Measurements from ENCODE around the gene HAPLN2. TPM values are rescaled to one million over a fixed set of nuclear protein-coding genes. Genes with fewer than 3 reads are reported as not detected.
"Not testable (repeated sequence)": the region's sequence is repeated elsewhere in the genome, so short reads cannot be mapped to it uniquely, and the experiment has no call there.

Gene HAPLN2
- polyA plus RNA-seq, 1 donor, result 0.43 TPM

DNA sequence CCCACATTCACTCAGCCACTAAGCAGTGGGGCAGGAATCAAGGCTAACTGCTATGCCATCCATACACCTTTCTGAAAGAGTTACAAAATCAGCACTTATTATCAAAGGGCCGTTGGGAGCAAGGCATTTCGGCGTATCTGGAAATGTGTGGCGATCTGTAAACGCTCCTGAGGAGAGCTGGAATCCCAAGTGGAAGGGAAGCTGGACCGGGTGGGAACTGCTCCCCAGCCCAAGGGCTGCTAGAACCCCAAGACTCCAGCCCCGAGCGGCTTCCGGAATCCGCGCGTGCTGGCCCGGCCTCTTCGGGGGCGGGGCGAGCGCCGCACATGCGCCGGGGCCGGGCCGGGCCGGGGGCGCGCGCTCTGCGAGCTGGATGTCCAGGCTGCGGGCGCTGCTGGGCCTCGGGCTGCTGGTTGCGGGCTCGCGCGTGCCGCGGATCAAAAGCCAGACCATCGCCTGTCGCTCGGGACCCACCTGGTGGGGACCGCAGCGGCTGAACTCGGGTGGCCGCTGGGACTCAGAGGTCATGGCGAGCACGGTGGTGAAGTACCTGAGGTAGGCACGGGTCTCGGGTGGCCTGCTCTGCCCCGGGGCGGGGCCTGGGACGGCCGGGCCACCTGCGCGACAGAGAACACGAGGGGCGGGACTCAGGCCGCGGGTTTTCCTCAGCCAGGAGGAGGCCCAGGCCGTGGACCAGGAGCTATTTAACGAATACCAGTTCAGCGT lies 27.6 kb upstream of the HAPLN2 start, which contains the start of gene NAXE:
NAXE (plus strand) TSS at position 345 of the 726 bp plus-strand sequence; CDS start at position 374, 29 bp downstream.
- peak; percentile 25 for DNase-seq (ENCODE audit: low read depth)

DNA sequence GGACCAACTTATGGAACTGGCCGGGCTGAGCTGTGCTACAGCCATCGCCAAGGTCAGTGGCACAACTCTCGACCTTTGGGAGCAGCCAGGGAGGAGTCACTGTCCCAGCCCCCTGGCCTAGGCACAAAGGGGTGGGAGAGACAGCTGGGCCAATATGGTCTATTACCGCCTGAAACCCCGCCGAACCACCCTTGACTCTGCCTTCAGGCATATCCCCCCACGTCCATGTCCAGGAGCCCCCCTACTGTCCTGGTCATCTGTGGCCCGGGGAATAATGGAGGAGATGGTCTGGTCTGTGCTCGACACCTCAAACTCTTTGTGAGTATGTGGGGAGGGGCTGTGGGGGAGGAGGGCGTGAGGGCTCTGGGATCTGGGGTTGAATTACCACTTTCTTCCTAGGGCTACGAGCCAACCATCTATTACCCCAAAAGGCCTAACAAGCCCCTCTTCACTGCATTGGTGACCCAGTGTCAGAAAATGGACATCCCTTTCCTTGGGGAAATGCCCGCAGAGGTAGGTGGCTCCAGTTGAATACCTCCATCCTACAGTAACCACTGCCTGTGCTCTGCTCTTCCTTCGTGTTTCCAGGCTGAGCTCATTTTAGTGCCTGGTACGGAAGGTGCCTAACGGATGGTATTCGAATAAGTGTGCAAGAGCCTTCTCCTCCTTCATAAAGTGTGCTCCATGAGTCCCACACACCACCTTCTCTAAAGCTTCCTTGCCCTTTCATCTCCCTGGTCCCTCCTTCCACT lies 26.9 kb upstream of the HAPLN2 start:
- no peak for DNase-seq (ENCODE audit: low read depth)

DNA sequence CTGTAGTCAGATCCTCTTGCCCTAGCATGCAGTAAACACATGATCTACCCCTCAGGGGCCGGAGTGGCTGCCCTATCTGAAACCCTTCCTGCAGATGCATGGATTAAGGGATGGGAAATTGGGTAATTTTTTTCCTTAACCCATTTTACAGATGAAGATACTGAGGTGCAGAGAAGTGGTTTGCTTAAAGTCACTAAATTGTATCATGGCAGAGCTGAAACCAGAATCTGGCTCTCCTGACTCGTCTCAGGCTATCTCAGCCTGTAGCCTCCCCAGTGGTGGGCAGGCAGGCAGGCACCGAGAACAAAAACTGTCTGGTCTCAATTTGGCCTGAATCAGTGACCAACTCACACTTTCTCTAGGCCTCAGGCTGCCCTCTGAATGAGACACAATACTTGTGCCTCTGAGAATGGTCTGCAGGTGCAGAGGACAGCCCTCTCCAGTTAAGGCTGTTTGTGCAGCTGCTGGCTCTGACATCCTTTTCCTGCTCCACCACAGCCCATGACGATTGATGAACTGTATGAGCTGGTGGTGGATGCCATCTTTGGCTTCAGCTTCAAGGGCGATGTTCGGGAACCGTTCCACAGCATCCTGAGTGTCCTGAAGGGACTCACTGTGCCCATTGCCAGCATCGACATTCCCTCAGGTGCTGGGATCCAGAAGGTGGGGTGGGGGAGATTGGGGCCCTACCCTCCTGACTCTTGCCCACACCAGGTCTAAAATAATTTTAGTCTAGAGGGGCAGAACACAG lies 26.1 kb upstream of the HAPLN2 start:
- DNase-seq (ENCODE audit: low read depth), result no peak

DNA sequence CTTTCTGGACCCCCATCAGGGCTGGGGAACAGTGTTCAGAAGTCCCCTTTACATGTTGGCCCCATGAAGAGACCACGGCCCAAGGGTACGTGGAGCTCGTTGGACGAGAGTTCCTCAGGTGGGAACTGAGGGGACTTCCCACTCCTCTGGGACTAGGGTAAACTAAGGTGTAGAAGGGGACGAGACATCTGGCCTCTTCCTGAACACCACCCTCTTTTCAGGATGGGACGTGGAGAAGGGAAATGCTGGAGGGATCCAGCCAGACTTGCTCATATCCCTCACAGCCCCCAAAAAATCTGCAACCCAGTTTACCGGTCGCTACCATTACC lies 25.6 kb upstream of the HAPLN2 start:
- no peak for DNase-seq (ENCODE audit: low read depth)

DNA sequence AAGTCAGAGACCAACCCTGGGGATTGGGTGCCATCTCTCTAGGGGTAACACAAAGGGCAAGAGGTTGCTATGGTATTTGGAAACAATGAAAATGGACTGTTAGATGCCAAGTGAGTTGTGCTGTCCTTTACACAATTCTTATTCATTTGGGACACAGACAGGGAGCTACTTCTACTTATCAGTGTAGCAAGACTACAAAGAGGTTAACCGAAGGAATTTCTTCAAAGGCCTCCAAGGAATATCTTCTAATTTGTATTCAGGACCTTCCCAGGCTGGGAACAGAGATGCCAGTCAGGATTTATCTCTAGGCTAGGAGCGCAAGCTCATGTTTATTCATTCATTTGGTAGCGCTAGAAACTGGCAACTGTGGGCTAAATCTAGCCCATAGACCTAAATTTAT lies 25.0 kb upstream of the HAPLN2 start:
- no peak for DNase-seq (ENCODE audit: low read depth)

DNA sequence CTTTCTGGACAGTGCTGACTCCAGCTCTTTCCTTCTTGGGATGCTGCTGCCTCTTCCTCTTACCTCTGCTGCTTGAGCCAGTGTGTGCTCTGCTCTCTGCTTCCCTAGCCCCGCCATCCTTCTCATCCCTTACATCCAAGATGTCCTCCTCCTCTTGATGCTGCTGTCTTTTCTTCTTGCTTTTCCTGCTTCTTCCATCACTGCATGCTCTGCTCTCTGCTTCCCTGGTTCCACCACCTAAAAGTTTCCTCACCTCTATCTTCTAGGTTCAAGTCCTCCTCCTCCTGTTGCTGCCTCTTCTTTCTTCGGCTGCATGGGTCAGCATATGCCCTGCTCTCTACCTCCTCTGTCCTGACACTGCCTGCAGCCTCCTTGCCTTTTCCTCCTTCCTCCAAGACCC lies 24.2 kb upstream of the HAPLN2 start:
- DNase-seq (ENCODE audit: low read depth), result no peak

DNA sequence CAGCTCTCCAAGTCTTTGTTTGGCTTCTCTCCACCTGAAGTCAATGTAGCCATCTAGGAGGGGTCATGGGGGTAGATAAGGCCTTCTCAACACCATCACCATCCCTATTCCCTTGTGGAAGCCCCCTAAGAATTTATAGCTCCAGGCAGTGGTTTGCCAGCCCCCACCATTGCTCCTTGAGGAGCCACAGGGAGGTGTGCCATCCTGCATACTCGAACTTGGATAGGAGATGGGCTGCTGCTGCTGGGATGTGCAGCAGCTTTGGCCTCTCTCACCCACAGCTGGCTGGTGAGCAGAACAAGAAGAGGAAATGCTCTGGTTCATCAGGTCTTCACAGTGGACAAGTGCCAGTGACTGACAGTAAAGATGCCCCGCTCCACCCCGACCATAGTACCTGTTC lies 22.8 kb upstream of the HAPLN2 start:
- no peak for DNase-seq (ENCODE audit: low read depth)

DNA sequence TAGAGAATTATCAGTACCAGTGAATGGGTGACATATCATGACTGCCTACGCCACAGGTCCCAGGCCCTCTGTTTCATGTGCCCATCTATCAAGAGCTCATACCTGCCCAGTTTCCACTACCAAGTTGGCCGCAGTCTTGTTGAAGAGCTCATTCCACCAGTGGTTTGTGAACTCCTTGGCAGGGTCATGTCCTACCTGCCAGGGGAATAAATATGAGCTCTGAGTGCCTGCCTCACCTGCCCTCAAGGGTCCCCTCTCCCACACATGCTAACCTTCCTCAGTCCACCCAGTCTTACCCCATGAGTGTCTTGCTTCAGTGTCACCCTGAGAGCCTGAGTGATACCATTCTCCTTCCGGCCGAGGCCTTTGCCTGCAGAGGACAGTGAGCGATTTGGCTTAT lies 21.1 kb upstream of the HAPLN2 start:
- no peak for DNase-seq (ENCODE audit: low read depth)

DNA sequence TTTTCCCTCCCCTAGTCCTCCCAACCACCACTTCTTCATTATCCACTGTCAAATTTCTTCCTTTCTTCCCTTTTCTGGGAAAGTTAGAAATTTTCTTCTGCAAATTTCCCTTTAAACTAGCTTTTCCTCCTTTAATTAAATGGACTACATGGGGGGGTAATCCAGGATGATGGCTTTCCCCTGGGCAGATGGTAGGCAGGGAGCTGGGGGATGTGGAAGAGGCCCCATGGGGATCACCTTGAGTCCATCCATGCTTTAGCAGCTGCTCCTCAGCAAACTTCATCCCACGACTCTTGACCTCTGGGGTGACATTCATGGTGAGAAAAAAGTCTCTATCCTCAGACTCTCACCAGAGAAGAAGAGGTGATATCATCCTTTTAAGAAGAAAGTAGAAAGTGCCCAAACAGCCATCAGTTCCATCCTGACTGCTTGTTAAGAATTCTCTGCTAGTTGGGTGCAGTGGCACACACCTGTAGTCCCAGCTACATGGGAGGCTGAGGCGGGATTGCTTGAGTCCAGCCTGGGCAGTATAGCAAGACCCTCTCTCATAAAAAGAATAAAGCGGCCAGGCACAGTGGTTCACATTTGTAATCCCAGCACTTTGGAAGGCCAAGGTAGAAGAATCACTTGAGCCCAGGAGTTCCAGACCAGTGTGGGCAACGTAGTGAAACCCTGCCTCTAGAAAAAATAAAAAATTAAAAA lies 20.3 kb upstream of the HAPLN2 start:
- DNase-seq (ENCODE audit: low read depth), result no peak

DNA sequence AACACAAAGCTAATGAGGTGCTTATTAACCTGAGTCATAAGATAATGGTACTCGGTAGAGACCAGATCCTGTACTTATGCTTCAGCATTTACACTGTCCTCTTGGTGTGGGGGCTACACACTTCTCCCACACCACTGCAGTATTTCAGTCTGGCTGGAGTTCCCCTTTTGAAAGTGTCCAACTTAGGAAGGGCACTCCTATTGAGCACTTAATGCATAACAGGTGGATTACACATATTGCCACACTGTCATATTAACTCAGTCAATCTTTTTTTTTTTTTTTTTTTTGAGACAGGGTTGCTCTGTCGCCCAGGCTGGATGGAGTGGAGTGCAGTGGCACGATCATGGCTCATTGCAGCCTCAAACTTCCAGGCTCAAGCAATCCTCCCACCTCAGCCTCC lies 19.4 kb upstream of the HAPLN2 start:
- no peak for DNase-seq (ENCODE audit: low read depth)

DNA sequence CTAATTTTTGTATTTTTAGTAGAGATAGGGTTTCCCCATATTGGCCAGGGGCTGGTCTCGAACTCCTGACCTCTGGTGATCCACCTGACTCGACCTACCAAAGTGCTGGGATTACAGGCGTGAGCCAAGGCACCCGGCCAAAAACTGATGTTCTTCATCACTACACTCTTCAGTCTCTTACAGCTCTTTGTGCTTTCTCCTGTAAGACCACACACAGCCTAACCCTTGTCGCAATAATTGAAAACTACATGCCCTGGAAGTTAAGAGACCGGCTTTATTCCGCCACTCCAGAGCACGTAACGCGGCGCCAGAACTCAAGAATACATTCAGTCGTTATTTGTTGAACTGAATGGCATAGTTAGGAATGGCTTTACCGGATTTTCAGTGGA lies 18.5 kb upstream of the HAPLN2 start:
- no peak for DNase-seq (ENCODE audit: low read depth)

DNA sequence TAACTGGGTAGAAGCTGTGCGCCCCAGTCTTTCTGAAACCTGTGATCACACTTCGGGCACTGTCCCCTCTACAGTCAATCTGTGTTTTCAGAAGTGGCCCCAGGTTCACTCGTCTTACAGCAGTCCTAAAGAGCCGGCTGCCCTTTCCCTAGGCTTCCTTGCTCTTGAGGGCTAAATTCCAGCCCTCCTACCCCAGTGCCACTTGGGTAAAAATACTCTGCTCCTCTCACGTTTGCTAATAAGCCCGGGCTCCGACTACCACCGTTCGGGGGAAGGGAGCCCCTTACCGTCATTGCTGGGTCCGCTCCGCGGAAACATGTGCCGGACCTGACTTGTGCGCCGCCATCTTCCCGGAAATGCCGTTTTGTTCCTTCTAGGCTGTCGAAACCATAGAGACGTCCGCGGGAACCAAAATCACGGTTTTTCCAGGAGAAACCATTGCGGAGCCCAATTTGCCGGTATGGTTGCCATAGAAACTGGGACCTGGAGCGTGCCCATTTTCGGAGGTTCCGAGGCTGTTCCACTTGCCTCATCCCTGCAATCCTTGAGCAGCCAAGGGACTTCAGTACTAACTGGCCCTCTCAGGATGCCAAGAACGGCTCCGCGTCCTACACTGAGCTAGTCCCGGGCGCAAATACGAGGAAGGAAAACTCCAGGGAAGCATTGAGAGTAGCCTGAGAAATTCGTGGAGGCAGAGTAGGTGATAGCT lies 17.9 kb upstream of the HAPLN2 start, which contains the start of gene GPATCH4:
GPATCH4 (minus strand) TSS at position 358 of the 709 bp plus-strand sequence.
- peak; percentile 55 for DNase-seq (ENCODE audit: low read depth)

DNA sequence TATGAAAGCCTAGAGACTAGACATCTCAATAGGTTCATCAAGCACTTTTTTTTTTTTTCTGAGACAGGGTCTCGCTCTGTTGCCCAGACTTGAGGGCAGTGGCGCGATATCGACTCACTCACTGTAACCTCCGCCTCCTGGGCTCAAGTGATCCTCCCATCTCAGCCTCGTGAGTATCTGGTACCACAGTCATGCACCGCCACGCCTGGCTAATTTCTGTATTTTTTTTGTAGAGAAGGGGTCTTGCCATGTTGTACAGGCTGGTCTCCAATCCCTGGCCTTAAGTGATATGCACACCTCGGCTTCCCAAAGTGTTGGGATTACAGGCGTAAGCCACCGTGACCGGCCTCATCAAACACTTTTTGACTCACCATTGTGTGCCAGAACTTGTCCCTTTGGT lies 17.3 kb upstream of the HAPLN2 start:
- DNase-seq (ENCODE audit: low read depth), result no peak

DNA sequence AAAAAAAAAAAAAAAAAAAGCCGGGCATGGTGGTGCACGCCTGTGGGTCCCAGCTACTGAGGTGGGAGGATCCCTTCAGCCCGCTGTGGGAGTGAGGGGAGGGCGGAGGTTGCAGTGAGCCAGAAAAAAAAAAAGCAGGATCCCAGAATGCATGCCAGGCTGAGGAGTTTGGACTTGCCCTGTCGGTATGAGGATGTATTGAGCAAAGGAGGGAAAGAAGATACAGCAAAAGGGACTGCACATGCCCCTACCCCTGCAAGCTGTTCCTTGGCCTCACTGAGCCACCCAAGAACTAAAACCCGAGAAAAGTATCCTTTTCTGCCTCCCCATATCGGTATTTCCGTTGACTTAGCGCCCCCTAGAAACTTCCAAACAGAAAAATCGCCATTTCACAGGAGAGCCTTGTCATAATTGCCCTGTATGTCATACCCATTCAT lies 16.6 kb upstream of the HAPLN2 start:
- no peak for DNase-seq (ENCODE audit: low read depth)

DNA sequence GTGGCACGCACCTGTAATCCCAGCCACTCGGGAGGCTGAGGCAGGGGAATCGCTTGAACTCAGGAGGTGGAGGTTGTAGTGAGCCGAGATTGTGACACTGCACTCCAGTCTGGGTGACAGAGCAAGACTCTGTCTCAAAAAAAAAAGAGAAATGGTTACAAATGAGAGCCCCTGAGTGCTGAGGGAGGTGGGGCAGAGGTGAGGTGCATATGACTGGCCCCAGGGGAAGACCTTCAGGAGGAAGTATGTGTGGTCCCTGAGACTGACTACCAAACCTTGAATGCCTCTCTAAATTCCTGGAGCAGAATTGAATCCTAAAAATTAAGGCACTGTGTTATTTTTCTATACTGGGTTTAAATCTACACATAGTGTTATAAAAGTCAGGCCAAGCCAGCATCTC lies 11.9 kb upstream of the HAPLN2 start:
- not testable (repeated sequence) for DNase-seq (ENCODE audit: low read depth)

DNA sequence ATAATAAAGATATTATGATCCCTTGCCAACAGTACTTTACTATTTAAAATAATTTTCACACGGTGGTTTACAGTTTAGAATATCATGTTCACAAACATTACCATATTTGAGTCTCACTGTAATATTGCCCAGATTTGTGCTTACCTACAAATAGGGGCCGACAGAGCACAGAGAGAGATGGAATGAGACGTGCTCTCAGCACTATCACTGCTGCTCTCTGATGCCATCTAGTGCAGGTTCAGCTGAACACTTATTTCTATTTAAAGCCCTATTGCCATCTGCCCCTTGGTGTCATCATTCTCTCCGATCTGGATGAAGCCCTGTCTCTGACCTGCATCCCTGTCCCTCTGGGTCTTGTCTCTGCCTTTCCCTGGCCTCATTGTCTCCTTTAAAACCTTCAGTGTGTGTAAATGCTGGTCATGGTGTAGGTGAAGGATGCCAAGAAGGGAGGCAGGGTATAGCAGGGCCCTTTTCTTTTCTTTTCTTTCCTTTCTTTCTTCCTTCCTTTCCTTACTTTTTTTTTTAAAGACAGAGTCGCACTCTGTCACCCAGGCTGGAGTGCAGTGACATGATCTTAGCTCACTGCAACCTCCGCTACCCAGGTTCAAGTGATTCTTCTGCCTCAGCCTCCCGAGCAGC lies 11.1 kb upstream of the HAPLN2 start:
- DNase-seq (ENCODE audit: low read depth), result peak; percentile 45

DNA sequence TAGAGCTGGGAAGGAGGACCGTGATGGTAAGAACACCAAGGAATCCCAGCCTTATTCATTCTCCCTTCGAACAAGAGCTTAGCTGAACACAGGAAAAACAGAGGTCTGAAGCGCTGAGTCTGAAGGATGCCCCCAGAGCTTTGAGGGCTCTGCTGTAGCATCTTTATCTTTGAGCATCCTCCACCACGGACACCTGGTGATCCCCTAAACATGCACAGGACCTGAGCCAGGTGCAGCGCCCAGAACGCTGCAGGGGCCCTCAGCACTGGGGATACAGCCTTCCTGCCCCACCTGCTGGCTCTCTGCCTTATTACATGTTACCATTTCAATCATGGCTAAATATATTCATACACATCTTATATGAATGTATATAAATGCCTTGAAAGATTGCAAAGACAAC lies 10.2 kb upstream of the HAPLN2 start:
- DNase-seq (ENCODE audit: low read depth), result no peak

DNA sequence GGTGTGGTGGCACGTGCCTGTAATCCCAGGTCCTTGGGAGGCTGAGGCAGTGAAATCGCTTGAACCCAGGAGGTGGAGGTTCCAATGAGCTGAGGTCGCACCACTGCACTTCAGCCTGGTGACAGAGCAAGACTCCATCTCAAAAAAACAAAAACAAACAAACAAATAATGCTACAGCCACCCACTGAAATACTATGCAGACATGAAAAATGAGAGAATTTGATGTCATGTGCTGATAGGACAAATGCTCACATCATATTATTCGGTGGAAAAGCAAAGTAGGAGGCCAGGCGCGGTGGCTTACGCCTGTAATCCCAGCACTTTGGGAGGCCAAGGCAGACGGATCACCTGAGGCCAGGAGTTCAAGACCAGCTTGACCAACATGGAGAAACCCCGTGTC lies 9.1 kb upstream of the HAPLN2 start:
- DNase-seq (ENCODE audit: low read depth), result not testable (repeated sequence)

DNA sequence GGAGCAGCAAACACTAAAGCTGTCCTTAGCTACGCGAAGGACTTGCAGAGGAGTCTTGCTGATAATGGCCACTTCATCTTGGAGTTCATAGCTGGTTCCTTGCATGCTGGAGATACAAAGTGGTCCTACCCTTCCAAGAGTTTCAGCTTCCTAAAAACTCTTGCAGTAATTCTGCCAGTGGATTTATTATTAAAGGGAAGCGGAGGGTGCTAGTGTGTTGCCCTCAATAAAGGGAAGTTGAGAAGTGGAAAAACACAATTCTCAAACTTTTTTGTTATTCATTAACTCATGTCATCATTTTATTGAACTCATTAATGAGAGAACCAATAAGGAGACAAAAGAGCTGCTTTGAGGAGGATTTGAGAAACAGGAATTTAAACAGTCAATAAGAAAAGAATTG lies 6.5 kb upstream of the HAPLN2 start:
- DNase-seq (ENCODE audit: low read depth), result no peak

DNA sequence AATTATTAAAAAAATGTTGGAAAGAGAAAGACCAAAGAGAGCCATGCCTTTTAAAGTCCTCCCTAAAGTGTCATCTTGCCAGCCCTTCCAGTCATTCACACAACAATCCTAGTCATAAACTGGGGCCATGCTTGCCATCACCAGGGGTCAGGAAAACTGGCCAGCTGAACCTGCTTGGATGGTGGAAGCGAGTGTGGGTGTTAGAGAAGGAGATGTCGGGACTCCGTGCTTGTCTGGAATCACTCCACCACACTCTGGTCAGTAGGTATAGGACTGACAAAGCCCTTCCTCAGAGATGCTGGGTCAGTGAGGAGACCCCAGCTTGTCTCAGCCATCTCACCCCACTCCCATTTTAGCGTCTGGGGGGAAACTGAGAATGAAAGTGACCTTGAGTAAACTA lies 3.3 kb upstream of the HAPLN2 start:
- no peak for DNase-seq (ENCODE audit: low read depth)

DNA sequence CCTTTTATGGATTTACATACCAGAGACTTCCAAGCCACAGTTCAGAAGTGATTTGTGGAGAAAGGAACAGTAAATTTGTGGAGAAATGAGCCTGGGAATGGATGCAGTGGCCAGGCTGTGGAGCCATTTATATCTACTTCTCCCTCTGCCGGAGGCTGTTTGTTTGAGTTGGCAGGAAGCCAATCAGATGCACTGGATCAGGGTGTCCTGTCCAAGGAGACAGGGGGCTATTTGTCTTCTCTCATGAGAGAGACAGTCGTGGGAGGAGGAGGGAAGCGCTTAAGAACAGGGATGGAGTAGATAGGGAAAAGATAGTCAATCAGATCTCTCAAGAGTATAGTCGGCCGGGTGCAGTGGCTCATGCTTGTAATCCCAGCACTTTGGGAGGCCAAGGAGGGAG lies 2.8 kb upstream of the HAPLN2 start:
- DNase-seq (ENCODE audit: low read depth), result no peak
